NCI-H187 treated with DMSO at 0.1 percent for 48 hours (cell line): ENCODE data around the gene JMJD1C.
"Not testable (repeated sequence)": the region's sequence is repeated elsewhere in the genome, so short reads cannot be mapped to it uniquely, and the experiment has no call there.

ENCODE experiments used
- DNase-seq: peaks from one replicate; lab custom pipeline; 2025; lab: John Stamatoyannopoulos, UW

JMJD1C gene

GRCh38 chr10:63465293-63466143 is at the start of gene JMJD1C:
Gene JMJD1C (minus strand): TSS chr10:63465977. CDS start chr10:63465662, 315 bp downstream.
- no peak for DNase-seq

- DNase-seq = no peak
These were observed 49.4 kb upstream of the JMJD1C start for GRCh38 chr10:63515002-63515763.

GRCh38 chr10:63506554-63506953 is 40.8 kb upstream of the JMJD1C start:
- DNase-seq = no peak

GRCh38 chr10:63505562-63505961 is 39.8 kb upstream of the JMJD1C start:
- no peak for DNase-seq

- DNase-seq = no peak
These were observed 38.5 kb upstream of the JMJD1C start for GRCh38 chr10:63504145-63504881.

- no peak for DNase-seq
These were observed 37.6 kb upstream of the JMJD1C start for GRCh38 chr10:63503395-63503794.

- no peak for DNase-seq
These were observed 37.1 kb upstream of the JMJD1C start for GRCh38 chr10:63502832-63503231.

GRCh38 chr10:63501954-63502353 is 36.2 kb upstream of the JMJD1C start:
- DNase-seq = no peak

- not testable (repeated sequence) for DNase-seq
These were observed 34.8 kb upstream of the JMJD1C start for GRCh38 chr10:63500551-63500950.

- DNase-seq = no peak
These were observed 32.9 kb upstream of the JMJD1C start for GRCh38 chr10:63498665-63499064.

GRCh38 chr10:63497321-63497720 is 31.5 kb upstream of the JMJD1C start:
- DNase-seq = no peak

GRCh38 chr10:63496561-63496960 is 30.8 kb upstream of the JMJD1C start:
- no peak for DNase-seq

GRCh38 chr10:63494951-63495350 is 29.2 kb upstream of the JMJD1C start:
- no peak for DNase-seq

GRCh38 chr10:63493004-63493403 is 27.2 kb upstream of the JMJD1C start:
- no peak for DNase-seq

GRCh38 chr10:63492317-63492690 is 26.5 kb upstream of the JMJD1C start:
- DNase-seq = not testable (repeated sequence)

- no peak for DNase-seq
These were observed 26.0 kb upstream of the JMJD1C start for GRCh38 chr10:63491588-63492316.

- DNase-seq = no peak
These were observed 24.1 kb upstream of the JMJD1C start for GRCh38 chr10:63489838-63490237.

- DNase-seq = no peak
These were observed 22.2 kb upstream of the JMJD1C start for GRCh38 chr10:63487990-63488389.

GRCh38 chr10:63483983-63484382 is 18.2 kb upstream of the JMJD1C start:
- DNase-seq = no peak

GRCh38 chr10:63481815-63482421 is 16.1 kb upstream of the JMJD1C start:
- DNase-seq = no peak

- no peak for DNase-seq
These were observed 14.5 kb upstream of the JMJD1C start for GRCh38 chr10:63480237-63480636.
